Prostate gland (tissue), 2 donors: Measurements from ENCODE around the gene CST1.

ENCODE experiments used
- POLR2A ChIP-seq: fragments of 450-650 bp; IDR thresholded peaks from one replicate; pipeline ENCODE4 v1.6.1; 2016; ENCODE audit warnings: antibody characterized with exemption, mild to moderate bottlenecking
- POLR2AphosphoS5 ChIP-seq: sonication (generic); formaldehyde crosslinking; IDR thresholded peaks from one replicate; pipeline ENCODE4 v1.6.1; 2017; ENCODE audit warnings: antibody characterized with exemption
- TF ChIP-seq, protein P1 (sequence below), 4 experiments: fragments of 200-600 bp in 2 of 4; fragments of 450-650 bp in 2 of 4; sonication (generic) in 2 of 4; IDR thresholded peaks; 1 replicate in 3 of 4; 2 replicates in 1 of 4; pipeline ENCODE4 v1.5.1; 2016 to 2019; ENCODE audit warnings: antibody characterized with exemption in 4 of 4, mild to moderate bottlenecking in 2 of 4, moderate library complexity in 2 of 4

DNA sequence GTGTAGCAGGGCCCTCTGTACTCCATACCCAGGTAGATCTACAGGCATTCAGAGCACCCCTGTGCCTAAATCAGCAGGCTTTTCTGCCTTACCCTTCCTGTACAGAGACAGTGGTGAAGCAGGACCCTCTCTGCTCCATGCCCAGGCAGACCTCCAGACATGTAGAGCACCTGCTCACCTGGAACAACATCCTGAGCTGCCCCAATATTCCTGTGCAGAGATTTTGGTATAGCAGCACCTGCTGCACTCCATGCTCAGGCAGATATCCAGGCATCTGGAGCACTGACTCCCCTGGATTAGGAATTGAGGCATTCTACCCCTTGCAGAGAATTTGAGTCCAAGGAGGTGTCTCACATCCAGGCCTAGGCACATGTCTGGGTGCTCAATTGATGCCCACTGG lies 12.6 kb upstream of the CST1 start:
- TF ChIP-seq, protein P1, sequence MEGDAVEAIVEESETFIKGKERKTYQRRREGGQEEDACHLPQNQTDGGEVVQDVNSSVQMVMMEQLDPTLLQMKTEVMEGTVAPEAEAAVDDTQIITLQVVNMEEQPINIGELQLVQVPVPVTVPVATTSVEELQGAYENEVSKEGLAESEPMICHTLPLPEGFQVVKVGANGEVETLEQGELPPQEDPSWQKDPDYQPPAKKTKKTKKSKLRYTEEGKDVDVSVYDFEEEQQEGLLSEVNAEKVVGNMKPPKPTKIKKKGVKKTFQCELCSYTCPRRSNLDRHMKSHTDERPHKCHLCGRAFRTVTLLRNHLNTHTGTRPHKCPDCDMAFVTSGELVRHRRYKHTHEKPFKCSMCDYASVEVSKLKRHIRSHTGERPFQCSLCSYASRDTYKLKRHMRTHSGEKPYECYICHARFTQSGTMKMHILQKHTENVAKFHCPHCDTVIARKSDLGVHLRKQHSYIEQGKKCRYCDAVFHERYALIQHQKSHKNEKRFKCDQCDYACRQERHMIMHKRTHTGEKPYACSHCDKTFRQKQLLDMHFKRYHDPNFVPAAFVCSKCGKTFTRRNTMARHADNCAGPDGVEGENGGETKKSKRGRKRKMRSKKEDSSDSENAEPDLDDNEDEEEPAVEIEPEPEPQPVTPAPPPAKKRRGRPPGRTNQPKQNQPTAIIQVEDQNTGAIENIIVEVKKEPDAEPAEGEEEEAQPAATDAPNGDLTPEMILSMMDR (IDR thresholded peaks at IDR 0.05): no peak
- TF ChIP-seq POLR2A (no peak), POLR2AphosphoS5 (no peak)
